ENCODE data around the gene CYB5R4.

Gene CYB5R4

GRCh38 chr6:83998021-83998584 is 138.6 kb downstream of the CYB5R4 start:
- DNase-seq, result no peak

GRCh38 chr6:84001119-84001518 is 141.6 kb downstream of the CYB5R4 start:
- DNase-seq, result no peak

GRCh38 chr6:84002226-84002625 is 142.7 kb downstream of the CYB5R4 start:
- DNase-seq, result no peak

GRCh38 chr6:84003131-84003530 is 143.6 kb downstream of the CYB5R4 start:
- peak in 1 of 3 experiments; percentile 33 for DNase-seq

- DNase-seq, result no peak
Observed at GRCh38 chr6:84003654-84004053, 144.2 kb downstream of the CYB5R4 start.

GRCh38 chr6:84007871-84008270 is 148.4 kb downstream of the CYB5R4 start:
- DNase-seq, result no peak

GRCh38 chr6:84013354-84013753 is 153.9 kb downstream of the CYB5R4 start:
- no peak for DNase-seq

- no peak for DNase-seq
Observed at GRCh38 chr6:84013931-84014330, 154.4 kb downstream of the CYB5R4 start.

- peak in 2 of 3 experiments; percentile 17 to 54 for DNase-seq
Observed at GRCh38 chr6:84016029-84016428, 156.5 kb downstream of the CYB5R4 start.
